Measurements from ENCODE around the gene IMPG2.

The IMPG2 gene

GRCh38 chr3:101273608-101274007 is 46.8 kb downstream of the IMPG2 start:
- DNase-seq (ENCODE audit: low spot score), result no peak

DNA sequence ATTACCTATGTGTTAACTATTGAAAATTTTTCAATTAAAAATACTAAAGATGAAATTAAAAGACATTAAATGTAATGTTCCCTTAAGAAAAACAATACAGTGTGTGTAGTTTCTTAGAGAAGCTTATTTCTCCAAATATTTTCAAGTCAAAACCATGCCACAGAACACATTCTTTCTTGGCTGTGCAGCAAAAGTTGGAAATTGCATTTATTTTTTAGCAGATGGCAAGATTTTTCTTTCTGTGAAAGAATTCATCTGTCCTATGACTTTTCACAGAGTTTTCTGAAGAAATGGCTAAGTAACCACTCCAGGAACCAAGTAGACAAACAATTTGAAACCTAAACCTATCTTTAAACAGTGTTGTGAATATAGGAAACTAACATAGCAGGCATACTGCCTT is 47.2 kb downstream of the IMPG2 start:
- no peak for DNase-seq (ENCODE audit: low spot score)

GRCh38 chr3:101271728-101272127 is 48.6 kb downstream of the IMPG2 start:
- DNase-seq (ENCODE audit: low spot score), result no peak

DNA sequence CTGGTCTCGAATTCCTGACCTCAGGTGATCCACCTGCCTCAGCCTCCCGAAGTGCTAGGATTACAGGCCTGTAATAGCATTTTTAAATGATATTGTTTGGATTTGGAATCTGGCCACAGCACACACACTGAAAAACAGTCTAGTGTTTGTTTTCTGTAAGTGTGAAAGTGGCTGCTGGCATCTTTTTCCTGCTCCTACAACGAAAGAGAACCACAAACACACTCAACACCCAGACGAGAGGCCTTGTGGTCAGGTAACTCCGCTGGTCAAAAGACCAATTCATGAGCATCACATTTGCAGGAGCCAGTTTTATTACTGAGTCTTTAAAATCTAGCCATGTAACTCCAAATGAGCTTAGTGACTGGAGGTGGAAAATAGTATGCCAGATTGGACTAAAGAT is 50.2 kb downstream of the IMPG2 start:
- no peak for DNase-seq (ENCODE audit: low spot score)

- DNase-seq (ENCODE audit: low spot score), result no peak
Observed at GRCh38 chr3:101268971-101269671, 51.3 kb downstream of the IMPG2 start.

GRCh38 chr3:101268141-101268540 is 52.2 kb downstream of the IMPG2 start:
- DNase-seq (ENCODE audit: low spot score), result no peak

GRCh38 chr3:101266566-101266965 is 53.8 kb downstream of the IMPG2 start:
- no peak for DNase-seq (ENCODE audit: low spot score)

DNA sequence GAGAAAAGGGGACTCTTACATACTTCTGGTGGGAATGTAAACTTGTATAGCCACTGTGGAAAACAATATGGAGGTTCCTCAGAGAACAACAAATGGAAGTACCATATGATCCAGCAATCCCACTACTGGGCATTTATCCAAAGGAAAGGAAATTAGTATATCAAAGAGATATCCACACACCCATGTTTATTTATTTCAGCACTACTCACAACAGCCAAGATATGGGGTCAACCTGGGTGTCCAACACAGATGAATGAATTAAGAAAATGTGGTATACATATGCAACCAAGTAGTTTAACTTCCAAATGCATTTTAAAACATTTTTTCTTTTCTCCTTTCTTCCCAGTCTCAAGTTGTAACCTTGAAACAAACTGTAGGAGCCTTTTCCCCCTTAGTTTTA is 54.3 kb downstream of the IMPG2 start:
- no peak for DNase-seq (ENCODE audit: low spot score)

DNA sequence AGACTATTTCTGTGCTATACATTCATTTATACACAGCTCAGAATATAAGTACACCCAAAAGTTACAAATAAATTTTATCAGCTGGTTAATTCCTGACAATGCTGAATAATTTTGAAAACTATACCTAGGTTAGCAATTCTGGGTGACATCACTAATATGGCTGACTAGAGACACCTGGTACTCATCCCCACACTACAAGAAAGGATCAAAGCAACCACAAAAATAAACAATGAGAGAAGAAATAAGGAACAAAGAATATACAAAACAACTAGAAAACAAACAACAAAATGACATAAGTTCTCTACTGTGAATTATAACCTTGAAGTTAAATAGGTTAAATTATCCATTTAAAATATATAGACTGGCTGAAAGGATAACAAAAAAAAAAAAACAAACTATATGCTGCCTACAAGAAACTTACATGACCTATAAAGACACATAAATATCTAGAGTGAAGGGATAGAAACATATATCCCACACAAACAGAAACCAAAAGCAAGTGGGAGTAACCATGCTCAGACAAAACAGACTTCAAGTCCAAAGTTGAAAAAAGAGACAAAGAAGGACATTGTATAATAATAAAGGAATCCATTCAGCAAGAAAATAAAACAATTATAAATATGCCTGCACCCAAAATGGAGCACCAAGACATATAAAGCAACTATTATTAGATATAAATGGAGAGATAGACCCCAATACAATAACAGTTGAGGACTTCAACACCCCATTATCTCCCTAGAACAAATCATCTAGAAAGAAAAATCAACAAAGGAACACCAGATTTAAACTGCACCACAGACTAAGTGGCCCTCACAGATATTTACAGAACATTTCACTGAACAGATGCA is 57.8 kb downstream of the IMPG2 start:
- peak; percentile 73 for DNase-seq (ENCODE audit: low spot score)

DNA sequence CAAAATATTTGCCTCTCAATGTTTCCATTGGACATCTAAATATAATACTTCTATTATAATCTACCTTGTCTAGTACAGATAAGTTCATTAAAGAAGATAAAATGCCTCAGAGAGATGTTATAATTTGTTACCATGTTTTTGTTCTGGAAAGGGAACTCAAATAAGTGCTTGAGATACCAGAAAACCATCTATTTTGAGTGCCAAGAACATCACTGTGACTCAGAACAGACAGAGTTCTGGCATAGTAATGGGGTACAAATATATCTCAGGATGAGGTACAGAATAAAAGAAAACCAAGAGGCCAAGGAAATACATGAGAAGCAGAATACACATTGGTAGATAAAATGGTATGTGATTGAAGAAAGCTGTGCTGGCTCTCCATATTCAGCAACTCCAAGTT is 58.9 kb downstream of the IMPG2 start:
- DNase-seq (ENCODE audit: low spot score), result no peak

- DNase-seq (ENCODE audit: low spot score), result no peak
Observed at GRCh38 chr3:101259485-101260341, 60.7 kb downstream of the IMPG2 start.

- no peak for DNase-seq (ENCODE audit: low spot score)
Observed at GRCh38 chr3:101256511-101256910, 63.9 kb downstream of the IMPG2 start.

DNA sequence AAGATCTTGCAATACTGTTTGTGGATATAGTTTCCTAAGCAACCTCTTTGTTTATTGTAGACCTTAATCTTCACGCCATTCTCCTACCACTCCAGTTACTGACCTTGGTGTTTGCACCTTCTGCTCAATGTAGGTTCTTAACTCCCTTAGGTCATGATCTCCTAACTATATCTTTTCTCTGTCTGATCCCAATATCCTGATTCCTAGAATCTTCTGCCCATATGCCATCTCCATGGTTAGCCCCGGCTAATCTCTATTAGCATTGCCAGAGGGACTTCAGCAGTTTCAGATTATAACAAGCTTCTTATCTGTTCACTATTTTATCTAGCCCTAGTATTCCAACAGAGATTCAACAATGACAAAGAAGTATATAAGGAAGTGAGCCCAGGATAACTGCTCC is 64.9 kb downstream of the IMPG2 start:
- DNase-seq (ENCODE audit: low spot score), result no peak

- peak; percentile 11 for DNase-seq (ENCODE audit: low spot score)
Observed at GRCh38 chr3:101253396-101253795, 67.0 kb downstream of the IMPG2 start.

DNA sequence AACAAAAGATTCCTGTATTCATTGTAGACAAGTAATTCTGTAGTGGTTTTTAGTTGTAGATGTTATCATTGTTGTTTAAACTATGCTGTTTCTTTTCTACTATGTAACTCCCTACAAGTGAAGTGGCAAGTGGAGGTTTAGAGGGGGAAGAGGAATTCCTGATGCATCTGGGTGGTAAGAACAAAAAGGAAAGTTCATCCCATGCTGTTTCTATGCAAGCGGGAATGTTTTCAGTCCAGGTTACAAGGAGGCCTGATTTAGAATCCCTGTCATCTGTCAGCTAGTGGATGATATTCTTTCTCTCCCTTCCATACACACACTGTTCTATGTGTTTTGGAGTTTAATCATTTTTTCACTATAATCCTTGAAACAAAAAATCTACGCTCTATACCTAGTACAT is 67.4 kb downstream of the IMPG2 start:
- no peak for DNase-seq (ENCODE audit: low spot score)

- no peak for DNase-seq (ENCODE audit: low spot score)
Observed at GRCh38 chr3:101252307-101252706, 68.1 kb downstream of the IMPG2 start.

DNA sequence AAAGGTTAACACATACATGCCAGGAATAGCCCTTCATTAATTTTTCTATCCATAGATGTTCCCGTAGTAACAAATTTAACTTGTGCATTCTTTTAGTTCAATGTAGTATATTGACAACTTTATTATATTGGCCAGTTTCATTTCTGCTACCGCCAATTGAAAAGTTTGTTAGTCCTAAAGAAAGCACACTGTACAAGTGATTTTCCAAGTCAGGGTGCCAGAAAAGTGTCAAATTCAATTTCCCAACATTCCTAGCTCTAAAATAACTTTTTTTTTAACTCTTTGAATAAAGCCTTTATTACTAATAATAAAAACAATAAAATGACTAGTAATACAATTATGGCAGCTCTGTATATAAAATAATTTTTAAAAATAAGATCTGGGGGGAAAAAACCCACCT is 68.9 kb downstream of the IMPG2 start:
- DNase-seq (ENCODE audit: low spot score), result no peak

DNA sequence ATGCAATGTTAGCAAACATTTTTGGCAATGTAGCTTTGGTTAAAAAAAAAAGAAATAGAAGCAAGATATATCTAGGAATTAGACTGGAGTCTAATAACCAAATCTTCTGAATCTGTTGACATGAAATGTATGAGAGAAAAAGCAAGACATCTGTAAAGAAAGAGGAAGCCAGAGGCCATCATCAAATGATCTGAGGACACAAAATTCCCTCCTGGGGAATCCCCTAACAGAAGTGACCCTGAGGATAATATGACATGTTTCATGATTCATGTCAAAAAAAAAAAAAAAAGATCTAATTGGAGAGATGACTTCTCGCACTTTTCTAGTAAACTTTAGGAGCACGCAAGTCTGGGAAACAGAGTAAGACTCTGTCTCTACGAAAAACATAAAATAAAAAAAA is 70.9 kb downstream of the IMPG2 start:
- no peak for DNase-seq (ENCODE audit: low spot score)

DNA sequence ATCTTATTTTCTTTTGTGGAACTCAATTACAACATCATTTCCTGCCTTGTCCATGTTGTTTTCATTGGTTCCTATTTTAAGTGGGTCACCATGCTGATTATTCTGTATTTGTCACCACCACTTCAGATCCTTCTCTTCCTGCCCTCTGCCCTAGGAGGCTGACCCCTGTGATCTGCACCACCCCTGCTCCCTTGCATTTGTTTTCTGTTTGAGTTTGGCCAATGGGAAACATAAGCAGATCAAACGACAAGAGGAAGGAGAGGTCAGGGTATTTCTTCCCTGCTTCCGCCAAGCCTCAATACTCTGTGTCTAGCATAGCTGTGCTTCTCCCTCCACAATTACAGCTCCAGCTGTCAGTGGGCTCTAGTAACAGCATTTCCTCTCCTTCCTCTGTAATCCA is 71.6 kb downstream of the IMPG2 start:
- no peak for DNase-seq (ENCODE audit: low spot score)

GRCh38 chr3:101244212-101244575 is 76.2 kb downstream of the IMPG2 start:
- no peak for DNase-seq (ENCODE audit: low spot score)

DNA sequence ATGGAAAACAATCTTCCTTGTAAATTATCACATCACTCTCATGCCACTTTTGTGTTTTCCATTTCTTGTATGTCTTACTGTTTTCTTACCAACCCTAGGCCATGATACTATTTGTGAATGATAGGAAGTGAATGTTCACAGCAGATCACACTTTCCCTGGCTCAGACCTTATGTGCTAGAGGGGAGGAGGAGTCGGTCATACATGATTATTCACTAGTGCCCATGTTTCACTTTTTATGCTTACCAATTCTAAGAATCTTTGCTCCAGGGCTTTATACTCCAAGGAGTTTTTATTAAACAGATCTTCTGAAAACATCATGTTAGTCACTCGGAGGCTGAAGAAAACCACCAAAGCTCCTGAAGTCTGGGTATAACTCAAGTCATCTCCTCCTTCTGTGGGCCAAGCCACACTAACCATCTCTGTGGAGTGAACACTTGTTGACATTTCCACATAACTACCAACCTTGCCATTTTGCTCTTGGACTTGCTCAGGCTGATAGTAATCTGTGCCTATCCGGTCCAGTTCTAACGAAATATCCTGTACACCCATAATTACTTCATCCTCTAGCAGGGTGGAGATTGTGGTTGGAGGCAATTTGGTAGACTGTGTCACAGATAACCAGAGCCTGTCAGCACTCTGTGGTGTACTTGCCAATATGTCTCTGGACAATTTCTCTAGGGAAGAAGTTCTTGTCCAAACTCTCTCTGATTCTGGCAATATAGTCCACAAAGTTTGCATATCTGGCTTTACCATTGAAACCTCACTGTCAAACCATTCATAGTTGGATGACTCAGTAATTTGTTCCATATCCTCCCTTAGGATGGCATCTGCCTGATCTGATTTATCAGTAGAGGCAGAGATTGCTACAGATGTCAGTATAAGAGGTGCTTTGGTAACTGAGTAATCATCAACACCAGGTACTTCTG is 76.8 kb downstream of the IMPG2 start:
- no peak for DNase-seq (ENCODE audit: low spot score)
